ENCODE data around the gene PLA2G4C.

PLA2G4C gene

DNA sequence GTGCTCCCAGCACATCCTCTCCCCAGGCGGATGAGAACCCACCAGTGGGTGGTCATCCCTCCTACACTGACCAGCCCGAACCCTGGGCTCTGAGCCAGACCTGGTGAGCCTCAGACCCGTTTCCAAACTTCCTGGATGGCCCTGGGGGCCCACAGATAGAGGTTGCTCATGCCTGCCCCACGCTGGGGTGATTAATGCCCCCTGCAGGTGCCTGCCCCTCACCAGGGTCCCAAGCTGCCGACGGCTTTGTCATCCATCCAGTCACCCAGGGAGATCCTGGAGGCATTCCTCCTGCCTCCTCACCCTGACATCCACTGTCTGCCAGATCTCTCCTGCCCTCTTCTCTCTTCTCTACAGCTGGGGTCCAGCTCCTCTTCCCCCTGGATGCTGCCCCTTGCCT, 28.4 kb upstream of the PLA2G4C start:
- no peak overlapping the region for H3K27ac ChIP-seq
- DNase-seq (ENCODE audit: low spot score), result no peak
- no peak for TF ChIP-seq CTCF (IDR thresholded peaks at IDR 0.05)
- H3K4me3 ChIP-seq, result no peak overlapping the region

DNA sequence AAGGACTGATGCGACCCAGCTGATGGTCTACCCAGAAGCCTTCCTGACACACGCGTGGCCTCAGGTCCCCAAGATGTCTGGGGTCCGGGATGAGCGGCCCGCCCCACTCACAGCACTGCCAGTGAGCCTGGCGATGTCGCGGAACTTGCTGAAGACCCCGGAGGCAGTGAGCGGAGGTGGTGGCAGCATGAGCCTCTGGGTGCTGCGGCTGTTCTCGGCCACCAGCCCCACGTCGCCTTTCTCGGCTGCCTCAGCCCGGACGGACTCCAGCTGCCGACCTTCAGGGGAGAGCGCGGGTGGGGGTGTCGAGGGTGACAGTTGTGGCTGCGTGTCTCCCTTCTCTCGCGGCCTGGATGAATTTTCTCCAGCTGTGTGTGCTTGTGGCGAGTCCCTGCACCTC, 26.8 kb upstream of the PLA2G4C start:
- TF ChIP-seq CTCF (IDR thresholded peaks at IDR 0.05), result no peak
- H3K4me3 ChIP-seq, result no peak overlapping the region
- no peak for DNase-seq (ENCODE audit: low spot score)
- no peak overlapping the region for H3K27ac ChIP-seq

DNA sequence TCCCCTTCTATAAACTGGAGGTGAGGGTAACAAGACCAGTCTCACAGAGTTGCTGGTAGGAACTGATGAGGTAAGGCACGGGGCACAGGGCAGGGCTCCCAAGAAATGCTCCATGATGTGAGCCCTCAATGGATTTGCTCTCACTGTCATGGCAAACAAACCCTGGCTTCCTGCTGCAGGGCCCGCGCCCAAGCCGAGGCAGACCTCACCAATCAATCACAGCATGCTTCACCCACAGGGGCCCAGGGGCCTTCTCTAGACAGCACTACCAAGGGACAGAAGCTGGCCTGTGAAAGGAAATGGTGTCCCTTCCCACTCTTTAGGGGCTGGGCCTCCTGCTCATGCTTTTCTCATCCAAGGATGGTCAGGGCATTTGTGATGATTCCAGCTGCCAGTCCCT, 25.9 kb upstream of the PLA2G4C start:
- no peak overlapping the region for H3K4me3 ChIP-seq
- DNase-seq (ENCODE audit: low spot score), result no peak

DNA sequence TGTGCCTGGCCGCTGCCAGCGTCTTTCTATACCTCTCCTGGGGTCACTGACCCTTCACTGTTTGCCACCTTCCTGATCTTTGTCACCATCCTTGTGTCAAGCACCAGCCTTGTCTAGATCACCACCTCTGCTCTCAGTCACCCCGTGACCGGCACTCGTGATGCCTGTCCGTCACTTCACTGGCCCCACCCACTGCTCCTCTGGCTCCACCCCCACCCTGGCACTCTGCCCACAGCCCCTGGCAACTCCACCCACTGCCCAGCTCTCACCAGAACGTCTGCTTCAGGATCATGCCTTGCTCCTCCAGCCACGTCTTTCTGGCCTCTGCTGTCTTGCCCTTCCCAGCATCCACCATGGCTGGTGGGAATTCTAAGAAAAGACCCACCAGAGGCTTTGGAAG, 24.8 kb upstream of the PLA2G4C start:
- H3K4me3 ChIP-seq, result no peak overlapping the region
- no peak for DNase-seq (ENCODE audit: low spot score)
- no peak overlapping the region for H3K27ac ChIP-seq
- no peak for TF ChIP-seq CTCF (IDR thresholded peaks at IDR 0.05)

More for the DNA sequence above, 25.9 kb upstream of the PLA2G4C start:
- no peak overlapping the region for H3K27ac ChIP-seq
- TF ChIP-seq CTCF (IDR thresholded peaks at IDR 0.05), result no peak

- no peak for TF ChIP-seq CTCF (IDR thresholded peaks at IDR 0.05)
- DNase-seq (ENCODE audit: low spot score), result no peak
- Histone ChIP-seq H3K4me3 (no peak overlapping the region), H3K27ac (no peak overlapping the region)
Observed at GRCh38 chr19:48133094-48133493, 22.5 kb upstream of the PLA2G4C start.

GRCh38 chr19:48127561-48127960, 16.9 kb upstream of the PLA2G4C start:
- no peak overlapping the region for H3K27ac ChIP-seq

More at GRCh38 chr19:48127561-48127960, 16.9 kb upstream of the PLA2G4C start:
- no peak overlapping the region for H3K4me3 ChIP-seq
- no peak for TF ChIP-seq CTCF (IDR thresholded peaks at IDR 0.05)
- no peak for DNase-seq (ENCODE audit: low spot score)

Data from coronary artery (tissue), 2 donors.